GM12864 (cell line): ENCODE measurements around the gene DSCAML1.

Experiments
- DNase-seq: peaks from one replicate; pipeline ENCODE4 v3.0.0-alpha.2; 2011; ENCODE audit warnings: low read depth
- H3K4me3 ChIP-seq: 2 replicates; pipeline ENCODE4 v1.5.1; 2011; ENCODE audit warnings: mild to moderate bottlenecking, low read depth, low read length, control low read depth
- TF ChIP-seq, protein P1 (sequence below): IDR thresholded peaks from 2 replicates; pipeline ENCODE4 v1.5.1; 2011; ENCODE audit warnings: low read depth, mild to moderate bottlenecking, moderate library complexity, low read length, control low read depth, inconsistent platforms; ENCODE audit errors: missing control alignments

The DSCAML1 gene

DNA sequence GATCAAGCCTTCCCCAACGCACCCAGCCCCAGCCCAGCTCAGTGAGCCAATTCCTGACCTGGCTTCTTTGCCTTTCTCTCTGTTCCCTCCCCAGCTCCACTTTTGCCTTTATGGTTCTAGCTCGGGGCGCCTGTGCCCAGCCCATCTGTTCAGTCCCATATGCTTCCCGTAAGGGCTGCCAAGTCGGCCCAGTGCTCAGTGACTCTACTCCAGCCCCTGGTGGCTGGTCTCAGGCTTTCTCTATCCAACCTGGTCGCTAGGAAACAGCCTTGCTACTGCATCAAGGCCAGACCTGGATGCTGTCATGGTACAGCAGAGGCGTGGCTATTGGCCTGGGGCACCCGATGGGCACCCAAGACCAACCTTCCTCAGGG, 178.0 kb downstream of the DSCAML1 start:
- TF ChIP-seq, protein P1, sequence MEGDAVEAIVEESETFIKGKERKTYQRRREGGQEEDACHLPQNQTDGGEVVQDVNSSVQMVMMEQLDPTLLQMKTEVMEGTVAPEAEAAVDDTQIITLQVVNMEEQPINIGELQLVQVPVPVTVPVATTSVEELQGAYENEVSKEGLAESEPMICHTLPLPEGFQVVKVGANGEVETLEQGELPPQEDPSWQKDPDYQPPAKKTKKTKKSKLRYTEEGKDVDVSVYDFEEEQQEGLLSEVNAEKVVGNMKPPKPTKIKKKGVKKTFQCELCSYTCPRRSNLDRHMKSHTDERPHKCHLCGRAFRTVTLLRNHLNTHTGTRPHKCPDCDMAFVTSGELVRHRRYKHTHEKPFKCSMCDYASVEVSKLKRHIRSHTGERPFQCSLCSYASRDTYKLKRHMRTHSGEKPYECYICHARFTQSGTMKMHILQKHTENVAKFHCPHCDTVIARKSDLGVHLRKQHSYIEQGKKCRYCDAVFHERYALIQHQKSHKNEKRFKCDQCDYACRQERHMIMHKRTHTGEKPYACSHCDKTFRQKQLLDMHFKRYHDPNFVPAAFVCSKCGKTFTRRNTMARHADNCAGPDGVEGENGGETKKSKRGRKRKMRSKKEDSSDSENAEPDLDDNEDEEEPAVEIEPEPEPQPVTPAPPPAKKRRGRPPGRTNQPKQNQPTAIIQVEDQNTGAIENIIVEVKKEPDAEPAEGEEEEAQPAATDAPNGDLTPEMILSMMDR = no peak
- no peak for DNase-seq
- H3K4me3 ChIP-seq = no peak overlapping the region

DNA sequence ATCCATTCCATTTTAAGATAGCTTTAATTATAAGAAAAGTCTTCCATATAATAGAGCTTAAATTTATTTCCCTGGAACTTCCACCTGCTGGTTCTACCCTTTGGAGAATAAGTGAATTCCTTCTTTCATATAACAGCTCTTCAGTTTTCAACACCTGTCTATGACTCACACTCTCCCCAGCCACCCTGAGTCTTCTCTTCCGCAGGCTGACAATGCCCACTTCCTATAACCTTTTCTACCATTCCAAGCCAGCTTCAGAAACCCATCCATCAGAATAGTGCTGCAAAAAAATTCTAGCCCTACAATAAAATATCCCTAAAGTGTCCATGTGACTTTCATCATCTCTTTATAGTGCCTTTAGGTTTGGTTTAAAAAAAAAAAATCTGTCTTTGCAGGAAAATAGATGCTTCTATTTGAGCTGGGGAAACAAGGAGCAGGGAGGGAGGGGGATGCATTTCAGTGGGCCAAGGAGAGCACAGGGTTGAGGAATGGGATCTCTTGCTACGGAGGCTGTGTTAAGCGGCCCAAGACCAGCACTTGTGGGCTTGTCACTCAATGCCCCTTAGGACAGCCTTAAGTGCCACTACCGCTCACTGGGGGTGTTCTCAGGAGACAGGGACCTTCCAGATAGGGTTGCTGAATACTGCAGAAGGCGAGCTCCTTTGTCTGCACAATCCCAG, 178.6 kb downstream of the DSCAML1 start:
- TF ChIP-seq, protein P1 = no peak
- DNase-seq = no peak
- no peak overlapping the region for H3K4me3 ChIP-seq

DNA sequence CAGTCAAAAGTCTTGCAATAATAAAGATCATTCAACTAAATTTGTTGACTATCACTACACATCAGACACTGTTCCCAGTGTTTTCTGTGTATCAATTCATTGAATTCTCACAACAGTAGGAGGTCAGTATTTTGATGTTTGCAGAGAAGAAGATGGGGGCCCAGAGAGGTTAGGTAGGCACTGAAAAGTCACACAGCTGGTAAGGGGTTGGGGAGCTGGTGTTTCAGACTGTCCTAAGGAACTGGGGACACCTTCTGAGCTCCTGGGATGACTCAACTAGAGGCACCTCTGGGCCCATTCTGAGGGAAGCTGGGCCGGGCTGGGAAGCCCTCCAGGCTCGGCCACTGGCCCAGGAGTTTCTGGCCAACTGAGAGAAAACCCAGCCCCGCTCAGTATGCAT, 180.0 kb downstream of the DSCAML1 start:
- no peak overlapping the region for H3K4me3 ChIP-seq
- DNase-seq = no peak
- TF ChIP-seq, protein P1 = no peak

DNA sequence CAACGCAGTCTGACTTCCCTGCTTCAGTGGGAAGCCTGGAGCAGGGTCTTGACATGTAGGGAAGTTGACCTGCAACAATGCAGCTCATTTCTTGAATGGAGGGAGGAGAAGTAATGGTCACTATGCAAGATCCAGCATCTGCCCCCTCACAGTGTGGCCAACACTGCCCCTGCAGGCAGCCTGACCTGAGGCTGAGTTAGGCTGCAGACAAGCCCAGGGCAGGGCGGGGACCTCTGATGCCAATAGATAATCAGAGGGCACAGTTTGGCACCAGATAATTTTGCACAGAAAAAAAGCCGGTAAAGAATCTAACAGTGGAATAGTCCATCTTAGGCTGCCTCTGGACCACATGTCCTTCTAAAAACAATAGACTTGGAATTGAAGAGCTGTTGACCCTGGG, 182.3 kb downstream of the DSCAML1 start:
- DNase-seq = no peak
- TF ChIP-seq, protein P1 = no peak
- H3K4me3 ChIP-seq = no peak overlapping the region

DNA sequence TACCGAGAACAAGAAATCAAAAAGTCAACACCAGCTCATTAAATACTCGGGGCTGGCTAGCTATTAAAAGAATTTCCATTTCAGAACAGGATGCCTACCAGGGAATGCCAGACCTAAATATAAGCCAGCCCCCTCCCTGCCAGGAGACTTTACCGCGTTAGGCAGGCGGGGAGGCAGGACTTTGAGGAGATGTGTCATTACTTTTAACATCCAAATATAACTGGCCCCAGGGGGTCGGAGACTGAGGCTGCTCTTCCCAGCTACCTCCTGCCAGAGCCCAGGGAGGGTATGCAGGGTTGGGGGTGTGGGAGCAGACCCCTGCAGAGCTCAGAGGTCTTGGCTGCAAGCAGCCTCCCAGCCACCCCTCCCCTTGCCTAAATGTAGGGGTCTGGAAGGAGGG, 183.5 kb downstream of the DSCAML1 start:
- no peak overlapping the region for H3K4me3 ChIP-seq
- DNase-seq = no peak
- TF ChIP-seq, protein P1 = no peak

DNA sequence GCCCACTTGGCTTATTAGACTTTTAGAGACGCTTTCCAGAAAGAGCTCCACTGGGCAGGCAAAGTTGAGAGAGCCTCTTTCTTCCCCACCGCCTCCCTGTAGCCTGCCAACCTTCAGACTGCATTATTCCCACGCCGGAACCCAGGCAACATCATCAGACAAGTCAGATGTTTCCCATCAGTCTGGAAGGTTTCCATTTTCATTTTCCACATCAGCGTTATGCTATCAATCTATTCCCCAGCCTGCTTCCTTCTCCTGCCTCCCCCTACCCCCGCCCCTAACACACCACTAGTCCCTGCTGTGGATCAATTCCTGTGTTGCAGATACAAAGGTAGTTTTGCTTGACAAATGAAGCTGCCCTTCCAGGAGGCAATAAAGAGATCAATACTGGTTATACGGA, 184.8 kb downstream of the DSCAML1 start:
- TF ChIP-seq, protein P1 = no peak
- H3K4me3 ChIP-seq = no peak overlapping the region
- no peak for DNase-seq

DNA sequence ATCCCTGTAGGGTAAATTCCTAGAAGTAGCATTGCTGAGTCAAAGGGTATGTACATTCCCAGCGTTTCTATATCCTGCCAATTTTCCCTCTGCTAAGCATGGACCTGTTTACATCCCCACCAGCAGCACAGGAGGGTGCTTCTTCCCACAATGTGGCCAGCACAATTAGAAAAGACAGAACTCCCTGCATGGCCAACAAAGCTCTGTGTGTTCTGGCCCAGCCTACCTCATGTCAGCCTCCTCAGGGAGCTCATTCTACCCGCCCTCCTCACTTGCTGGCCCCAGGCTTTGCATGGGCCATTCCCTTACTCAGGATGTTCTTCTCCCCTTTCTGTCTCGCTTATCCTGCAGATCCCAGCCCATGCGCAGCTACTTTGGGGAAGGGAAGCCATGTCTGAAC, 186.1 kb downstream of the DSCAML1 start:
- DNase-seq = no peak
- H3K4me3 ChIP-seq = no peak overlapping the region
- TF ChIP-seq, protein P1 = no peak
